H9 (cell line): ENCODE measurements around the gene XCR1. TPM values are rescaled to one million over a fixed set of nuclear protein-coding genes. Genes with fewer than 3 reads are reported as not detected.

ENCODE experiments used
- DNase-seq: peaks from one replicate; pipeline ENCODE4 v3.0.0-alpha.2; 2017
- H2AFZ ChIP-seq: one replicate; pipeline ENCODE4 v1.6.1; 2013; ENCODE audit warnings: mild to moderate bottlenecking, low read length, control low read depth, moderate library complexity
- H2AK5ac ChIP-seq: 2 replicates; pipeline ENCODE4 v1.6.1; 2013; ENCODE audit warnings: low read length, control low read depth, mixed read lengths; ENCODE audit not compliant: insufficient read length
- H2BK120ac ChIP-seq: one replicate; pipeline ENCODE4 v1.6.1; 2013; ENCODE audit warnings: low read depth, mild to moderate bottlenecking, low read length, control low read depth, inconsistent platforms; ENCODE audit not compliant: poor library complexity, severe bottlenecking
- H2BK12ac ChIP-seq: 2 replicates; pipeline ENCODE4 v1.6.1; 2013; ENCODE audit warnings: low read length, control low read depth, mixed read lengths, low read depth; ENCODE audit not compliant: insufficient read length
- H2BK15ac ChIP-seq: 2 replicates; pipeline ENCODE4 v1.6.1; 2013; ENCODE audit warnings: low read depth, low read length, control low read depth
- H2BK20ac ChIP-seq: one replicate; pipeline ENCODE4 v1.6.1; 2013; ENCODE audit warnings: low read depth, mild to moderate bottlenecking, low read length, control low read depth, inconsistent platforms; ENCODE audit not compliant: poor library complexity, severe bottlenecking
- H2BK5ac ChIP-seq: 2 replicates; pipeline ENCODE4 v1.6.1; 2013; ENCODE audit warnings: low read length, control low read depth, mixed read lengths; ENCODE audit not compliant: insufficient read length
- H3K14ac ChIP-seq: 2 replicates; pipeline ENCODE4 v1.6.1; 2013; ENCODE audit warnings: low read length, control low read depth; ENCODE audit not compliant: insufficient read depth
- H3K18ac ChIP-seq: 2 replicates; pipeline ENCODE4 v1.6.1; 2013; ENCODE audit warnings: low read depth, mild to moderate bottlenecking, mixed read lengths, low read length, control low read depth; ENCODE audit not compliant: insufficient read length
- H3K23ac ChIP-seq: 2 replicates; pipeline ENCODE4 v1.6.1; 2013; ENCODE audit warnings: low read length, control low read depth, mixed read lengths, low read depth; ENCODE audit not compliant: insufficient read length
- H3K23me2 ChIP-seq: 2 replicates; pipeline ENCODE4 v1.6.1; 2013; ENCODE audit warnings: low read depth, mild to moderate bottlenecking, mixed read lengths, low read length, control low read depth; ENCODE audit not compliant: insufficient read length, poor library complexity, severe bottlenecking
- H3K27ac ChIP-seq: 2 replicates; pipeline ENCODE4 v1.5.1; 2013; ENCODE audit warnings: low read length, control low read depth, mixed read lengths, low read depth; ENCODE audit not compliant: insufficient read length
- H3K27me3 ChIP-seq: 2 replicates; pipeline ENCODE4 v1.6.1; 2013; ENCODE audit warnings: low read length, control low read depth, inconsistent platforms; ENCODE audit not compliant: insufficient read depth
- H3K4ac ChIP-seq: 2 replicates; pipeline ENCODE4 v1.6.1; 2013; ENCODE audit warnings: low read depth, mild to moderate bottlenecking, control low read depth, inconsistent platforms, low read length, moderate library complexity
- H3K4me1 ChIP-seq: 2 replicates; pipeline ENCODE4 v1.6.1; 2013; ENCODE audit warnings: low read length, control low read depth, inconsistent platforms; ENCODE audit not compliant: insufficient read depth
- H3K4me2 ChIP-seq: 2 replicates; pipeline ENCODE4 v1.6.1; 2013; ENCODE audit warnings: low read length, control low read depth, mixed read lengths; ENCODE audit not compliant: insufficient read length, insufficient read depth
- H3K56ac ChIP-seq: 2 replicates; pipeline ENCODE4 v1.6.1; 2013; ENCODE audit warnings: low read depth, mild to moderate bottlenecking, mixed read lengths, low read length, control low read depth; ENCODE audit not compliant: insufficient read length
- H3K79me1 ChIP-seq: 2 replicates; pipeline ENCODE4 v1.6.1; 2013; ENCODE audit warnings: low read depth, mild to moderate bottlenecking, moderate library complexity, low read length, control low read depth, inconsistent platforms; ENCODE audit not compliant: insufficient read depth, poor library complexity, severe bottlenecking
- H3K79me2 ChIP-seq: 2 replicates; pipeline ENCODE4 v1.6.1; 2013; ENCODE audit warnings: low read length, control low read depth, inconsistent platforms; ENCODE audit not compliant: insufficient read depth
- H3K9ac ChIP-seq: 2 replicates; pipeline ENCODE4 v1.6.1; 2013; ENCODE audit warnings: low read length, control low read depth, mixed read lengths; ENCODE audit not compliant: insufficient read length; ENCODE audit errors: extremely low read depth
- H3K9me3 ChIP-seq: one replicate; pipeline ENCODE4 v1.6.1; 2013; ENCODE audit warnings: low read depth, low read length, inconsistent platforms; ENCODE audit not compliant: control insufficient read depth
- H3T11ph ChIP-seq: one replicate; pipeline ENCODE4 v1.6.1; 2013; ENCODE audit warnings: mild to moderate bottlenecking, low read length, control low read depth, inconsistent platforms
- H4K20me1 ChIP-seq: one replicate; pipeline ENCODE4 v1.6.1; 2013; ENCODE audit not compliant: control insufficient read depth, insufficient read length, insufficient read depth
- H4K5ac ChIP-seq: 2 replicates; pipeline ENCODE4 v1.6.1; 2013; ENCODE audit warnings: low read depth, mild to moderate bottlenecking, mixed read lengths, low read length, control low read depth; ENCODE audit not compliant: insufficient read length
- H4K8ac ChIP-seq: replicated peaks from 2 replicates; pipeline ENCODE4 v1.6.1; 2013; ENCODE audit warnings: low read length, control low read depth, mixed read lengths, low read depth; ENCODE audit not compliant: insufficient read length
- H4K91ac ChIP-seq: 2 replicates; pipeline ENCODE4 v1.6.1; 2013; ENCODE audit warnings: low read depth, mild to moderate bottlenecking, moderate library complexity, mixed read lengths, low read length, control low read depth; ENCODE audit not compliant: insufficient read length
- H3K27ac Mint-ChIP-seq, 3 experiments: 2 replicates in 2 of 3; 3 replicates in 1 of 3; pipeline ENCODE4 v1.8.0; 2020 to 2021; ENCODE audit warnings: mixed read lengths in 3 of 3, mild to moderate bottlenecking in 1 of 3, moderate library complexity in 1 of 3
- H3K27me3 Mint-ChIP-seq: 2 replicates; pipeline ENCODE4 v1.8.0; 2021; ENCODE audit warnings: low read depth, mild to moderate bottlenecking, moderate library complexity, mixed read lengths
- H3K36me3 Mint-ChIP-seq, 3 experiments: 2 replicates in 2 of 3; 3 replicates in 1 of 3; pipeline ENCODE4 v1.8.0; 2020 to 2021; ENCODE audit warnings: low read depth in 3 of 3, mixed read lengths in 3 of 3; ENCODE audit not compliant: insufficient read depth in 1 of 3
- H3K4me1 Mint-ChIP-seq, 2 experiments: 2 replicates each; pipeline ENCODE4 v1.8.0; 2020; ENCODE audit warnings: mixed read lengths in 2 of 2
- H3K4me3 Mint-ChIP-seq, 2 experiments: 2 replicates in 1 of 2; 3 replicates in 1 of 2; pipeline ENCODE4 v1.8.0; 2020 to 2021; ENCODE audit warnings: mild to moderate bottlenecking in 2 of 2, mixed read lengths in 2 of 2, moderate library complexity in 1 of 2
- H3K9me3 Mint-ChIP-seq, 2 experiments: 2 replicates in 1 of 2; 3 replicates in 1 of 2; pipeline ENCODE4 v1.8.0; 2020; ENCODE audit warnings: mild to moderate bottlenecking in 2 of 2, mixed read lengths in 2 of 2, moderate library complexity in 1 of 2
- CTCF ChIP-seq: fragments of 200-600 bp; sonication (generic); conservative IDR thresholded peaks from 3 replicates; pipeline ENCODE4 v1.8.0; 2021; ENCODE audit warnings: antibody characterized with exemption, mild to moderate bottlenecking
- WGBS: extraction: QIAGEN DNeasy Blood & Tissue Kit; methylation state at CpG from one replicate; pipeline ENCODE4 v1.1.7; 2013; ENCODE audit warnings: missing lambda C conversion rate, low lambda C conversion rate, mixed read lengths; ENCODE audit not compliant: insufficient read length; ENCODE audit errors: extremely low coverage; 5-methylcytosine and 5-hydroxymethylcytosine counted together
- total RNA-seq: library from RNA; stranded (reverse); gene quantifications from 2 replicates; pipeline ENCODE4 v1.2.1, GENCODE V29; 2021

The XCR1 gene
- total RNA-seq, 1 experiment from 2014 or later, result not detected

- Histone ChIP-seq H3K4me2 (no peak overlapping the region), H2AFZ (no peak overlapping the region), H3T11ph (no peak overlapping the region), H3K9ac (no peak overlapping the region), H2BK120ac (no peak overlapping the region), H3K27me3 (no peaks in the 10 kb centered on the region), H3K4ac (no peak overlapping the region), H2BK5ac (no peak overlapping the region), H3K79me1 (peaks cover 6% of the 10 kb centered on the region), H4K8ac (no peak overlapping the region), H2BK20ac (no peak overlapping the region), H3K79me2 (peaks cover 2% of the 10 kb centered on the region; the same call in 1 of the 2 replicates), H2BK12ac (peak overlapping the region; percentile 79), H4K91ac (no peak overlapping the region), H3K23ac (no peak overlapping the region), H3K18ac (no peak overlapping the region), H3K9me3 (no peaks in the 10 kb centered on the region), H2AK5ac (no peak overlapping the region), H4K5ac (no peak overlapping the region), H3K4me1 (peaks cover 15% of the 10 kb centered on the region; the same call in 1 of the 2 replicates), H4K20me1 (no peaks in the 10 kb centered on the region), H3K23me2 (peaks cover 3% of the 10 kb centered on the region), H3K56ac (no peak overlapping the region), H3K14ac (no peak overlapping the region), H3K27ac (no peak overlapping the region), H2BK15ac (no peak overlapping the region)
- peaks cover 0 to 3% (median 2%) of the 10 kb centered on the region in 3 experiments; a peak in 2 of 7 replicates for H3K36me3 Mint-ChIP-seq
- H3K9me3 Mint-ChIP-seq, result no peaks in the 10 kb centered on the region
- no peak overlapping the region; a peak in 1 of 5 replicates for H3K4me3 Mint-ChIP-seq
- H3K27ac Mint-ChIP-seq, result peak overlapping the region in 2 of 3 experiments; percentile 61 to 77; a peak in 5 of 7 replicates
- H3K4me1 Mint-ChIP-seq, result peaks cover 31 to 37% of the 10 kb centered on the region in 2 experiments
- peaks cover 5% of the 10 kb centered on the region for H3K27me3 Mint-ChIP-seq
- TF ChIP-seq CTCF, result no peak
- no peak for DNase-seq
- no CpG with 5 or more reads among the region's 6 CpGs for WGBS
Observed at GRCh38 chr3:45991341-45991740, 35.9 kb downstream of the XCR1 start.
